Mammary epithelial cell (primary cell): Measurements from ENCODE around the gene PRKCI.

Experiments used
- EZH2 ChIP-seq: IDR thresholded peaks from 2 replicates; pipeline ENCODE4 v1.6.1; 2012; ENCODE audit warnings: low read length, inconsistent platforms, borderline replicate concordance
- TF ChIP-seq, protein P1 (sequence below), 2 donors: IDR thresholded peaks in 1 of 2; conservative IDR thresholded peaks in 1 of 2; 2 replicates each; pipeline ENCODE4 v1.5.1; 2011 to 2012; ENCODE audit warnings: inconsistent platforms in 2 of 2, low read length in 2 of 2, mild to moderate bottlenecking in 2 of 2, control low read depth in 1 of 2, low read depth in 1 of 2; ENCODE audit not compliant: insufficient read depth in 1 of 2; ENCODE audit errors: extremely low read depth in 1 of 2

DNA sequence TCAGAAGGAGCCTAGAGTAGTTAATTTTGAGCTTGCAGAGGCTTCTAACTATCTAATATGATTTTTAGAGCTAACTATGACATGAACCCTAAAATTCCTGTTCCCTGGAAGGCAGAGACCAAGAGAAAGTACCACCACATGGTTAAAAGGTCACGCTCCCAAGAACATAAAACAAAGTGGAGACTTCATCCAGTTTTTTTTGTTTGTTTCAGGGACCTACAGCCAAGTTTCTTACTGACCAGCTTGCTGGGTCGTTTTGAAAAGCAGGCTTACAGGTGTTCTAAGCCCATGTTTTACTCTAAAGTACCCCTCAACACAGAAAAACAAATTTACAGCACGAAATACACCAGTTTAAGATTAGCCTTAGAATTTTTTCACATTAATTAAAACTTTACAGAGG is 95.7 kb downstream of the PRKCI start:
- TF ChIP-seq, protein P1, sequence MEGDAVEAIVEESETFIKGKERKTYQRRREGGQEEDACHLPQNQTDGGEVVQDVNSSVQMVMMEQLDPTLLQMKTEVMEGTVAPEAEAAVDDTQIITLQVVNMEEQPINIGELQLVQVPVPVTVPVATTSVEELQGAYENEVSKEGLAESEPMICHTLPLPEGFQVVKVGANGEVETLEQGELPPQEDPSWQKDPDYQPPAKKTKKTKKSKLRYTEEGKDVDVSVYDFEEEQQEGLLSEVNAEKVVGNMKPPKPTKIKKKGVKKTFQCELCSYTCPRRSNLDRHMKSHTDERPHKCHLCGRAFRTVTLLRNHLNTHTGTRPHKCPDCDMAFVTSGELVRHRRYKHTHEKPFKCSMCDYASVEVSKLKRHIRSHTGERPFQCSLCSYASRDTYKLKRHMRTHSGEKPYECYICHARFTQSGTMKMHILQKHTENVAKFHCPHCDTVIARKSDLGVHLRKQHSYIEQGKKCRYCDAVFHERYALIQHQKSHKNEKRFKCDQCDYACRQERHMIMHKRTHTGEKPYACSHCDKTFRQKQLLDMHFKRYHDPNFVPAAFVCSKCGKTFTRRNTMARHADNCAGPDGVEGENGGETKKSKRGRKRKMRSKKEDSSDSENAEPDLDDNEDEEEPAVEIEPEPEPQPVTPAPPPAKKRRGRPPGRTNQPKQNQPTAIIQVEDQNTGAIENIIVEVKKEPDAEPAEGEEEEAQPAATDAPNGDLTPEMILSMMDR (conservative IDR thresholded peaks at IDR 0.05 in 1 of 2, IDR thresholded peaks at IDR 0.05 in 1 of 2; ENCODE audit: extremely low read depth in 1 of 2, insufficient read depth in 1 of 2, low read depth in 1 of 2, low read length in 2 of 2), result no peak
- TF ChIP-seq EZH2, result no peak
